Brain pericyte (primary cell): ENCODE results near the gene TK2.
A peak's percentile ranks its signal among the peaks of the same experiment; 100 is the strongest.
"Not testable (repeated sequence)": the region's sequence is repeated elsewhere in the genome, so short reads cannot be mapped to it uniquely, and the experiment has no call there.

Source experiments
- DNase-seq: peaks from one replicate; pipeline ENCODE4 v3.0.0-alpha.2; 2012; ENCODE audit warnings: low read depth, low spot score

Gene TK2

GRCh38 chr16:66572356-66572755 is 22.4 kb upstream of the TK2 start:
- DNase-seq: no peak

- no peak for DNase-seq
Measured at GRCh38 chr16:66569827-66570405, 20.0 kb upstream of the TK2 start.

DNA sequence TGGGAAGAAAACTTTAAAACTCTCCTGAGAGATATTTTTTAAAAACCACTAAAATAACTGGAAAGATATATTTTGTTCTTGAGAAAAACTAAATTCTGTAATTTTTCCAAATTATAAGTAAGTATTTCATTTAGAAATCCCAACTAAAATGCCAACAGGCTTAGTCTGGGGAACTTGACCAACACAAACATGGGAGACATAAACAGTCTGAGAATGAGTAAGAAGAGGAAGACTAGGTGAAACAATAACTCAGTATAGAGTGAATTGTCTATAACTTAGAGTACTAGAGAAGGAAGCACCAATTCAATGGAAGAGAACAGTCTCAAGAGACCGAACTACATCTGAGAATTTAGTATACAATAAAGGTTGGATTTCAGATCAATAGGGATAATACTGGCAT is 19.2 kb upstream of the TK2 start:
- DNase-seq: no peak

GRCh38 chr16:66568355-66568754 is 18.4 kb upstream of the TK2 start:
- no peak for DNase-seq

DNA sequence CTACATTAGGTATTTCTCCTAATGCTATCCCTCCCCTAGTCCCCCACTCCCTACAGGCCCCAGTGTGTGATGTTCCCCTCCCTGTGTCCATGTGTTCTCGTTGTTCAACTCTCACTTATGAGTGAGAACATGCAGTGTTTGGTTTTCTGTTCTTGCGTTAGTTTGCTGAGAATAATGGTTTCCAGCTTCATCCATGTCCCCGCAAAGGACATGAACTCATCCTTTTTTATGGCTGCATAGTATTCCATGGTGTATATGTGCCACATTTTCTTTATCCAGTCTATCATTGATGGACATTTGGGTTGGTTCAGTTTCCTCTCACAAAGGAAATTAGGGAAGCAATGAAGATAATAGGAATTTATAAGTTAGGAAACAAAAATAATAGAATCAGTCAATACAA is 17.3 kb upstream of the TK2 start:
- DNase-seq: not testable (repeated sequence)

DNA sequence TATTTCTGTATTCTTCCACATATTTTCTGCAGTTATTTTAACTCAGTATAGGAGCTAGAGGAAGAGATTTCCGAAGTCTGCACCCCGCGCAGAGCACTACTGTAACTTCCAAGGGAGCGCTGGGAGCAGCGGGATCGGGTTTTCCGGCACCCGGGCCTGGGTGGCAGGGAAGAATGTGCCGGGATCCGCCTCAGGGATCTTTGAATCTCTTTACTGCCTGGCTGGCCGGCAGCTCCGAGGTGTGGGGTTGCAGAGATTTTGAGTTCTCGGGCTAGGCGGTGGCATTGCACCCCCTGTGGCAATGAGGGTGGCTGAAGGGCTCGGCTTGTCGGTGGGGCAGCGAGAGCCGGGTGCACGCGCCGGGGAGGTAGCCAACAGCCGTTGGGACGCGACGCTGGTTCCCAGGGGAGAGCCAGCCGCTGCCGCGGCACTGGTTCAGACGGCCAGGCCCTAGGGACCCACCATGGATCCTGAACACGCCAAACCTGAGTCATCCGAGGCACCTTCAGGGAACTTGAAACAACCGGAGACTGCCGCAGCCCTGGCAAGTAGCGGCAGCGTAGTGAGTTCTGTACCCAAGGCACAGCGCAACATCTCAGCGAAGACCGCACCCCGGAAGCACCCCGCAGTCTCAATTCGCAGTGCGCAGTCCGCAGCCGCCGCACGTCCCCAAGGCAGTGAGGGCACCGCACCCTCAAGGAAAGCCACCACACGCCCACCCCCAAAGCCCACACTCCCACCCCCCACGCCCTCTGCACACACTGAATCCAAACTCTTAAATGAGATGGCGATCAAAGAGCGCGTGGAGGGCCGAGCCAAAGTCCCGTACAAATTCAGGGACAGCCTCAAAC is 16.4 kb upstream of the TK2 start, which contains the start of gene CMTM1:
TSS of gene CMTM1 (plus strand) at position 389 of the 851 bp plus-strand sequence. CDS start at position 464, 75 bp downstream.
- no peak for DNase-seq

DNA sequence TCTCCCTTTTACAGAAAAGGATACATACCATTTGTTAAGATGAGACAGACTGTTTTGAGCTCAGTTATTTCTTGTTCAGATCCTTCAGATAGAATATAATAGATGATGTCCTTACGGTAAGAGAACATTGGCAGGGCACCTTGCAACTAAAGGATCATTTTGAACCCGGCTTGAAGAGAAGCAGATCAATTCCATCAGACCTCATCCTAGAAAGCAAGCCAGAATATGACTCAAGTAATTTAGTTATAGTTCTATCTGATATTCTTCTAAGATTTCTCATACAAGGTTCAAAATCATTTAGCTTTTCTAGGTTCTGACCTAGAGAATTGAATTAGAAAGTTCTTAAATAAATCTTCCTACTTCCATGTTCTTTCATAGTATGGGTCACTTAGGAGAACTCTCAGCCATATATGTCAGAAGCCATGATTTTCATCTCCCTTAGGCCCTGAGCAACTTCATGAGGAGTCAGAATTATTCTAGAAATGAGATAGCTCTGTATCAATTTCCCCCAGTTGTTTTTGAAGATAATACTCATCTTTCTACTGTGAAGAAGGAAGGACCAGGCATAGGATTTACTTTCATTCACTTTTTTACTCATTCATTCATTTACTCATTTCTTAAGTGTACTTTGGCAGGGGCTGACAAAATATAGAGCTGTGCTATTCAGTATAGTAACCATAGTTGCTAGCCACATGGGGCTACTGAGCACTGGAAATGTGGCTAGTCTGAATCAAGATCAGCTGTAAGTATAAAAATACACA is 13.8 kb upstream of the TK2 start:
- no peak for DNase-seq

- DNase-seq: no peak
Measured at GRCh38 chr16:66562986-66563385, 13.1 kb upstream of the TK2 start.

DNA sequence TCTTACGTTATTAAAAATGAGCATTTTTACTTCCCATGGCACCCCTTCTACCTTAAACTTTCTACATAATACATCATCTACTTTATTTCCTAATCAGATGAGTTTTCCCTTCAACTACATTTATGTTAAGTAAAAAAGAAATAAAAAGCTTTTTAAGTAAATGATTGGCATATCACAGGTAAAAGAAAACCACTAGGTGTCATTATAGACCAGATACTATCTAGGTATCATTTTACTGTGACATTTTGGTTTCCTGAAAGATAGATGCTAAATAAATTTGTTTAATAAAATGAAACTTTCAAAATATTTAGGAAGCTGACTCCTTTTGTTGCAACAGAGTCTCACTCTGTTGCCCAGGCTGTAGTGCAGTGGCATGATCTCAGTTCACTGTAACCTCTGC is 12.5 kb upstream of the TK2 start:
- DNase-seq: no peak

DNA sequence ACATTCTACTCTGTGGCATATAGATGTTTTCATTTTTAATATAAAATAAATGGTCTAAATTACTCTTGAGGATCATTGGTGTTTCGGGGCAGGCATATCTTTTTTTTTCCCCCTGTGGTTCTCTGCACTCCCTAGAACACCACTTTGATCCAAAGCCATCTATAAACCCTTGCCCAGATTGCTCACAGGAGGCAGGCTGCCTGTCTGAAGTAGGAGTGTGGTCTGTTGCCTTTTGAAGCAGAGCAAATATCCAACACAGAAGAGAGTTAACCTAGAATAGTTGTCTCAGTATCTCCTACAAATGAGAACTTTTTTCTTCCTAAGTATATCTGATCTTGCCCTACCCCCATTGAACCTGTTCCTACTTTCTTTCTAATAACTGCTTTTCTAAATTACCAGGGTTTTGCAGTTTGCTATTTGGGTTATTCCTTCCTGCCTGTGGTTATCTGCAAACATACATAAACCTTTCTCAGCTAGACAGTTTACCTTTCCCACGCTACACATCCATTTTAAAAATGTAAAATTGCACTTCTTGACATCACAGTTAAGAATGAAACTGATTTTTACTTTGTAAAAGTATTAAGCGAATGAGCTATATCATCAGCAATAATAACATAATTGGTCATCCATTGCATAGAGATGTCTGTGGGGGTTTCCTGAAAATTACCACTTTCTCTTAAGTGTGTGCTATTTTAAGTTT is 11.6 kb upstream of the TK2 start:
- no peak for DNase-seq

GRCh38 chr16:66560107-66560506 is 10.2 kb upstream of the TK2 start:
- no peak for DNase-seq

DNA sequence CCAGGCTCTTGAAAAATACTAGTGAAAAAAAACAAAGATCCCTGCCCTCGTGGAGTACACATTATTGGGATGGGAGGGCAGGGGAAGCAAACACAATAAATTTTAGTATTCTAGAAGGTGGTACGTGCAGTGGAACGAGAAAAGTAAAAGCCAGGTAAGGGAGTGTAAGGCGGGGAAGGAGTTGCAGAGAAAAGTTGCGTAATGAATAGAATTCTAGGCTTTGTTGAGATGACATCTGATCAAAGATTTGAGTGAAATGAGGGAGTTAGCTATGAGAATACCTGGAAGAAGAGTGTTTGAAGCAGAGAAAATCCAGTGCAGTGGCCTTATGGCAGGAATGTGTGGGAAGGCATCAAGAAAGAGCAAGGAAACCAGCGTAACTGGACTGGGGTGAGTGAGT is 4.6 kb upstream of the TK2 start:
- DNase-seq: no peak

- DNase-seq: no peak
Measured at GRCh38 chr16:66554021-66554420, 4.1 kb upstream of the TK2 start.

DNA sequence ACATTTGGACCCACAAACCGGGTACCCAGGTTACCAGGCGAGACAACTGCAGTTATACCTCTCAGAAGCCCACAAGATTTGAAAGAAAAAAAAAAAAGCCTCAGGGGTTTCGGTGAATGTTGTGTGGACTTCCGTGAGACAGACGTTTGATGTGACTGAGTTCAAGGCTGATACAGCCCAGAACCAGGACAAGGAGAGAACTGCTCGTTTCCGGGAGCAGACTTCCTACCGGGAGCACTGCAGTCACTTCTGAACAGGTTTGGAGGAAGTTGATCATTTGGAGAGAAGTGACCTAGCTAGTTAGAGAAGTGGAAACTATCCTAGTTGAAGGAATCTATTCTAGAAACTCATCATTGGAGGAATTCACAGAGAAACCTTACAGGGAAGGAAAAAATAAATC is 3.3 kb upstream of the TK2 start:
- DNase-seq: no peak

- peak; percentile 85 for DNase-seq
Measured at GRCh38 chr16:66552286-66553177, 2.6 kb upstream of the TK2 start, which contains the start of gene CKLF. CKLF (plus strand) TSS chr16:66552576; CDS start chr16:66552716, 140 bp downstream.

GRCh38 chr16:66551788-66552285 is 1.9 kb upstream of the TK2 start:
- no peak for DNase-seq

- no peak for DNase-seq
Measured at GRCh38 chr16:66551348-66551759, 1.4 kb upstream of the TK2 start.

GRCh38 chr16:66548868-66549267 is 1.1 kb downstream of the TK2 start:
- no peak for DNase-seq

GRCh38 chr16:66548068-66548467 is 1.9 kb downstream of the TK2 start:
- no peak for DNase-seq
